Lung (tissue), 12 donors: ENCODE results near the gene SLC23A3. TPM values are rescaled to one million over a fixed set of nuclear protein-coding genes. Genes with fewer than 3 reads are reported as not detected.

Experiments used
- ATAC-seq: fragments of 200-7000 bp; cut with Tn5 transposase; one replicate; pipeline ENCODE4 v1.9.1; 2020; ENCODE audit warnings: moderate number of reproducible peaks; ENCODE audit not compliant: insufficient read depth, low FRiP score
- DNase-seq, 3 donors: peaks; one replicate each; pipeline ENCODE4 v3.0.0-alpha.2; 2013 to 2017
- H3K27ac ChIP-seq, 2 donors: one replicate each; pipeline ENCODE4 v1.5.1; 2013; ENCODE audit warnings: mild to moderate bottlenecking in 2 of 2, moderate library complexity in 2 of 2, control low read depth in 1 of 2, inconsistent platforms in 1 of 2, low read depth in 1 of 2, low read length in 1 of 2
- H3K27me3 ChIP-seq, 3 donors: one replicate each; pipeline ENCODE4 v1.5.1; 2013; ENCODE audit warnings: low read length in 2 of 3; ENCODE audit not compliant: control insufficient read depth in 3 of 3, insufficient read depth in 3 of 3
- H3K36me3 ChIP-seq, 4 donors: one replicate each; pipeline ENCODE4 v1.5.1; 2013; ENCODE audit warnings: low read length in 4 of 4, mild to moderate bottlenecking in 1 of 4, moderate library complexity in 1 of 4; ENCODE audit not compliant: control insufficient read depth in 4 of 4, insufficient read depth in 4 of 4
- H3K4me1 ChIP-seq, 5 donors: one replicate each; pipeline ENCODE4 v1.5.1; 2013; ENCODE audit warnings: low read length in 5 of 5, mild to moderate bottlenecking in 2 of 5, moderate library complexity in 1 of 5; ENCODE audit not compliant: control insufficient read depth in 5 of 5, insufficient read depth in 5 of 5
- H3K4me3 ChIP-seq: one replicate; pipeline ENCODE4 v1.5.1; 2013; ENCODE audit warnings: mild to moderate bottlenecking, control low read depth, moderate library complexity
- H3K9ac ChIP-seq, 2 donors: one replicate each; pipeline ENCODE4 v1.5.1; 2013; ENCODE audit warnings: low read length in 2 of 2, control low read depth in 1 of 2; ENCODE audit not compliant: insufficient read depth in 1 of 2
- H3K9me3 ChIP-seq, 4 donors: one replicate each; pipeline ENCODE4 v1.5.1; 2013; ENCODE audit warnings: low read length in 3 of 4, mild to moderate bottlenecking in 1 of 4, moderate library complexity in 1 of 4; ENCODE audit not compliant: control insufficient read depth in 4 of 4, insufficient read depth in 3 of 4
- CTCF ChIP-seq: IDR thresholded peaks from 2 replicates; pipeline ENCODE4 v1.5.1; 2012; ENCODE audit warnings: mild to moderate bottlenecking; ENCODE audit errors: control extremely low read depth, extremely low read depth
- WGBS, 2 donors: extraction: QIAGEN DNeasy Blood & Tissue Kit; methylation state at CpG; one replicate each; pipeline ENCODE4 v1.1.7; 2013; 5-methylcytosine and 5-hydroxymethylcytosine counted together
- polyA plus RNA-seq, 2 donors: library from polyadenylated mRNA; stranded (reverse); fragments of 200-250 nt; gene quantifications; one replicate each; pipeline ENCODE4 v1.2.1, GENCODE V29; 2013
- total RNA-seq, 2 donors: library from RNA; depleted of rRNA in 1 of 2; stranded (reverse); fragments of >200 nt in 1 of 2; gene quantifications; one replicate each; pipeline ENCODE4 v1.2.1, GENCODE V29; 2014 to 2021
- donor health status: control.
- donor health status: control.
- donor health status: Bipolar disorder and iron deficiency.
- donor health status: healthy.
- donor health status: DM: yes; HTN: yes; CAD: no.

Gene SLC23A3
- total and polyA plus RNA-seq, 4 donors, result 0.80 to 2.5 (median 1.9) TPM

DNA sequence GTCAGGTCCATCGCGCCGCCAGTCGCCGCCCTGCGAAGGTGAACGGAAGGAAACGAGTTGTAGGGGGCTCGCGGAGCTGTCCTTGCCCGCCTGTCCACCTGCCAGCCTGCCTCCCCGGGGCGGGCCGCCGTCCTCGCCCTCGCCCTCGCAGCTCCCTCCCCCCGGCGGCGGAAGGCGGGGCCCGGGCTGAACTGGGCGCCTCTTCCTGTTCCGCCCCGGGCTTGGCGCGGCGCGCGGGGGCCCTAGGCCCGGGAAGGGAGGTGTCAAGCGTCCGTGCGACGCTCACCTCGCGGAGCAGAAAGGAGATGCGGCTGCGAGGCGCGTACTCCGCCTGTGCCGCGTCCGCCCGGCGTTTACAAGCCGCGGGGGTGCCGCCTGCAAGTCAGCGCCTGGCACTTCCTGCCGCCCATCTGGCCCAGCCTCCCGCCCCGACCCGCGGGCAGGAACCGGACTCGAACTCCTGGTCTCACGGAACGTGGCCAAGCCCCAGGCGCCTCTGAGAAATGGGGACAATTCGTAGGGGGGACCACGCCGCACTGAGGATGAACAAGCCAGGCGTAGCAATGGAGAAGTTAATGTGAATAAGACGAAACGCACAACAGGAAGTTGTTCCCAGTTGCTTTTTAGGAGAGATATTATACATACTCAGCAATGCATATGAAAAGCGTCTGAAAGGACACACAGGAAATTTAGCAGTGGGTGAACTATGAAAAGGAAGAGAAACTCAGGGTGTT, 7.2 kb upstream of the SLC23A3 start, which contains the start of gene CNPPD1:
Gene CNPPD1 (minus strand): TSS at position 108 of the 734 bp plus-strand sequence. CDS start 97 bp downstream, at position 11.
- peak within 1 kb of the TSS; percentile 57 to 84 for H3K9ac ChIP-seq
- peak within 1 kb of the TSS; percentile 79 for H3K4me3 ChIP-seq
- peaks cover 3 to 23% (median 8%) of the 10 kb centered on the region in 5 donors for H3K4me1 ChIP-seq
- peaks cover 21 to 48% (median 29%) of the 10 kb centered on the region in 4 donors for H3K36me3 ChIP-seq
- DNase-seq, result peak; percentile 78 to 88 (median 81)
- no peak for TF ChIP-seq CTCF
- no peaks in the 10 kb centered on the region for H3K9me3 ChIP-seq
- peak within 1 kb of the TSS; percentile 98 to 100 for H3K27ac ChIP-seq
- ATAC-seq, result peak; percentile 88
- WGBS, 2 donors, result 0 to 1% methylated on average over 52 to 69 of the region's 69 CpGs
- H3K27me3 ChIP-seq, result no peaks in the 10 kb centered on the region

DNA sequence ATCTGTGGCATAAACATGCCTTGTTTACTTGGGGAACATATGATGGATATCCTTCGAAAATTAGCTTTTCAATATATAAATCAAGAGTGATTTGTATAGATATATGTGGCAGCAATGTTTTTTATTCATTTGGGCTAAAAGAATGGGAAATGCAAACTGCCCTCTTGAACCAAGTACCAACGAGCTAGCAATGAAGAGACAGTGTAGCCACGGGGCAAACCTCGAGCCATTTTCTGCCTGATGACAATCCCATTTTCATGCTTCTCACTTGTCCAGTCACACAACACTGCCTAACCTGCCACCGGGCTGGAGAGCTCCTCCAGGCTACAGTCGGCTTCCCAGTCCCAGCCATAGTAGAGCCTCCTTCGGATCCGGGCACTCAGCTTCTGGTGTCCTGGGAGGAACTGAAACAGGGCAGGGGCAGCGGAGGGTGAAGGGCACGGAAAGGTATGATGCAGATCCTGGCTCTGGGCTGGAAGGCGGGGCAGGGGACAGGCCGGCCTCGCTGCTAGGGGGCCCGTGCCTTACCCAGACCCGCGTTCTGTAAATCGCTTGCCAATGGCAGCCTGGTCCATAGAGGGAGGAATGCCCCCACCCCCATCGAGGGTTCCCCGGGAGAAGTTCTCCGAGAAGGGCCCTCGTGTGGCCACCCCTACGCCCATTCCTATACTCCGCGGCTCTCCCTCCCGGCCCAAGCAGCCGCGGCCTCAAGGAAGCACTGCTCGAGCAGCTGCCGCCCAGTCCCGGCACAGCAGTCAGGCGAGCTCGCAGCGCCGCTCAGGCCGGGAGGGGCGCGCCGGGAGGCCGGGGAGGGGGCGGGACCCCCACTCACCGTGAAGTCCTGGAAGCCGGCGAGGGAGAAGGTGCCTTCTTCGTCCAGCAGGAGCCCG, 6.3 kb upstream of the SLC23A3 start:
- Histone ChIP-seq H3K36me3 (peaks cover 15 to 41% (median 23%) of the 10 kb centered on the region in 4 donors), H3K4me3 (peak overlapping the region; percentile 79), H3K27me3 (no peaks in the 10 kb centered on the region), H3K9me3 (no peaks in the 10 kb centered on the region), H3K27ac (peak overlapping the region; percentile 98 to 99), H3K9ac (peak overlapping the region; percentile 57 to 79), H3K4me1 (peaks cover 3 to 23% (median 8%) of the 10 kb centered on the region in 5 donors)
- WGBS, 2 donors, result 2 to 3% methylated on average over 37 to 45 of the region's 45 CpGs
- TF ChIP-seq CTCF, result no peak
- ATAC-seq, result peak; percentile 5
- peak in 2 of 3 donors; percentile 47 to 49 for DNase-seq

DNA sequence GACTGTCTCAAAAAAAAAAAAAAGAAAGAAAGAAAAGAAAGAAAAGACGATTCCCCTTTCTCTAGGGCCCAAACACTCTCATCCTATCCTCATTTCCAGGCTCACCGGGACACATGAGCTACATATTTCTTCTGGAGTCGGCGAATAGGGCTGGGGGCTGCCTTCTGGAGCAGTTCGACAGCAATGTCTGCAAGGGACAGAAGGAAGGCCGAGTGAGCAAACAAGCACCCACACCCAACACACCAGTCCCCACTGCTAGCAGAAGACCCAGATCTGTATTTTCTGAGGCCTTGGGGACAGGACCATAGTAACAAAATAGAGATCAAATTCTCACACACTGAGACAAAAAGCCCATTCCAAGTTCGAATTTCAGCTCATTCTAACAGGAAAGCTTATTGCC, 5.7 kb upstream of the SLC23A3 start:
- Histone ChIP-seq H3K27me3 (no peaks in the 10 kb centered on the region), H3K4me1 (peaks cover 3 to 23% (median 8%) of the 10 kb centered on the region in 5 donors), H3K9me3 (no peaks in the 10 kb centered on the region), H3K36me3 (peaks cover 13 to 34% (median 16%) of the 10 kb centered on the region in 4 donors), H3K27ac (peak overlapping the region in 1 of 2 donors; percentile 98), H3K9ac (peak overlapping the region in 1 of 2 donors; percentile 79), H3K4me3 (no peak overlapping the region)
- DNase-seq (no peak), ATAC-seq (no peak)
- 86 to 91% methylated on average over 7 of the region's 7 CpGs for WGBS, 2 donors
- no peak for TF ChIP-seq CTCF
